Right forelimb (tissue), 1 donor: ENCODE results near the gene CD72.
"Not testable (repeated sequence)": the region's sequence is repeated elsewhere in the genome, so short reads cannot be mapped to it uniquely, and the experiment has no call there.

Experiments used
- DNase-seq: peaks from one replicate; pipeline ENCODE4 v3.0.0-alpha.2; 2018

Gene CD72

GRCh38 chr9:35649431-35650340, 31.5 kb upstream of the CD72 start:
- DNase-seq = no peak

- peak; percentile 96 for DNase-seq
Measured at GRCh38 chr9:35646533-35647265, 28.5 kb upstream of the CD72 start.

- DNase-seq = no peak
Measured at GRCh38 chr9:35646153-35646532, 27.9 kb upstream of the CD72 start.

GRCh38 chr9:35645736-35646135, 27.5 kb upstream of the CD72 start:
- DNase-seq = peak; percentile 36

- DNase-seq = no peak
Measured at GRCh38 chr9:35643046-35643445, 24.8 kb upstream of the CD72 start.

- DNase-seq = not testable (repeated sequence)
Measured at GRCh38 chr9:35641478-35641877, 23.3 kb upstream of the CD72 start.

- DNase-seq = not testable (repeated sequence)
Measured at GRCh38 chr9:35640431-35640830, 22.2 kb upstream of the CD72 start.

- no peak for DNase-seq
Measured at GRCh38 chr9:35639631-35640030, 21.4 kb upstream of the CD72 start.

- DNase-seq = not testable (repeated sequence)
Measured at GRCh38 chr9:35639225-35639624, 21.0 kb upstream of the CD72 start.

- DNase-seq = not testable (repeated sequence)
Measured at GRCh38 chr9:35638751-35639150, 20.5 kb upstream of the CD72 start.

GRCh38 chr9:35637427-35637955, 19.3 kb upstream of the CD72 start:
- DNase-seq = not testable (repeated sequence)

- DNase-seq = not testable (repeated sequence)
Measured at GRCh38 chr9:35636877-35637246, 18.6 kb upstream of the CD72 start.

- no peak for DNase-seq
Measured at GRCh38 chr9:35636135-35636876, 18.1 kb upstream of the CD72 start.

GRCh38 chr9:35635730-35636129, 17.5 kb upstream of the CD72 start:
- no peak for DNase-seq

GRCh38 chr9:35629597-35629996, 11.4 kb upstream of the CD72 start:
- DNase-seq = no peak

- DNase-seq = no peak
Measured at GRCh38 chr9:35628389-35628991, 10.3 kb upstream of the CD72 start.

GRCh38 chr9:35627575-35627974, 9.4 kb upstream of the CD72 start:
- no peak for DNase-seq

GRCh38 chr9:35619800-35620158, 1.6 kb upstream of the CD72 start:
- DNase-seq = no peak

GRCh38 chr9:35618854-35619799, 914 bp upstream of the CD72 start:
- no peak for DNase-seq

- DNase-seq = no peak
Measured at GRCh38 chr9:35617548-35617947, 665 bp downstream of the CD72 start.

- no peak for DNase-seq
Measured at GRCh38 chr9:35616681-35617459, 1.3 kb downstream of the CD72 start.
